Stimulated activated CD4-positive, alpha-beta T cell treated with anti-CD3 and anti-CD28 coated beads, Interleukin-4, amount 100 ng/mL, for 4 hours (primary cell): ENCODE measurements around the gene TNK1.
A peak's percentile ranks its signal among the peaks of the same experiment; 100 is the strongest.

Experiments used
- DNase-seq, 2 experiments: peaks; one replicate each; pipeline ENCODE4 v3.0.0-alpha.2; 2020

Gene TNK1

DNA sequence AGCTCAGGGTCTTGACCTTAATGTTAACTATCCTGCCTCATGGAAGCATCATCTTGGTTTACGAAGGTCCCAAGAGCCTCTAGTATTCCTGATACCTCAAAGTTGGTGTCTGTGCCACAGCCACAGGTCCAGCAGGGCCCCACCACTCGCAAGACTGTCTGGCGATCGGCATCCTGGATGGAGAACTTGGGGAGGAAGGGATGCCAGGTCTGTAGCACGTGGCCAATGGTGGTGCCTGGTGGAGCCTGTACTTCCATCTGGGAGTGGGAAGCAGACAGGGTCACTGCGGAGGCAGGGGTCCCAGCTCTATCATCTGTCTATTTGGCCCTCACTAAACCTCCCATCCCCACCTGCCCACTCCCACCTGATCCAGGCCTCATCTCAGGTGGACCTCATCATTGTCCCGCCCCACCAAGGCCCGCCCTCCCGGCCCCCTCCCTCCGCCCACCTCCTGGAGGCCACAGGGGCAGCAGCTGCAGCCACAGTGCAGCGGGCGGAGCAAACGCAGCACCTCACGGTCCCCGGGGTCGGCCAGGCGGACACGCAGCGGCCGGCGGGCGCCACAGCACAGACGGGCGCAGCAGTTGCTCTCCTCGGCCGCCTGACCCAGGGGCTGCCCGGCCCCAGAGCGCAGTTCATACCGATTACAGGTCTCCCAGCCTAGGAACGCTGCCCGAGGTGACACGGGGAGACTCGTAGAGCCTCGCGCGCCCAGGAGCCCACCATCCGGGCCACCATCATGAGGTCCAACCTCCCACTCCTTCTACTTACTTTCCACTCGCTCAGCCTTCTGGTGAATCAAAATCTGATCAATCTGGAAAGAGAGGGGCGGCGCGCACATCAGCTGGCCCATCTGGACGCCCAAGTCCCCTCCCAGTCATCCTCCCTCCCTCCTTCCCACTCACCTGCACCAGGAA is 12.1 kb downstream of the TNK1 start:
- no peak for DNase-seq

DNA sequence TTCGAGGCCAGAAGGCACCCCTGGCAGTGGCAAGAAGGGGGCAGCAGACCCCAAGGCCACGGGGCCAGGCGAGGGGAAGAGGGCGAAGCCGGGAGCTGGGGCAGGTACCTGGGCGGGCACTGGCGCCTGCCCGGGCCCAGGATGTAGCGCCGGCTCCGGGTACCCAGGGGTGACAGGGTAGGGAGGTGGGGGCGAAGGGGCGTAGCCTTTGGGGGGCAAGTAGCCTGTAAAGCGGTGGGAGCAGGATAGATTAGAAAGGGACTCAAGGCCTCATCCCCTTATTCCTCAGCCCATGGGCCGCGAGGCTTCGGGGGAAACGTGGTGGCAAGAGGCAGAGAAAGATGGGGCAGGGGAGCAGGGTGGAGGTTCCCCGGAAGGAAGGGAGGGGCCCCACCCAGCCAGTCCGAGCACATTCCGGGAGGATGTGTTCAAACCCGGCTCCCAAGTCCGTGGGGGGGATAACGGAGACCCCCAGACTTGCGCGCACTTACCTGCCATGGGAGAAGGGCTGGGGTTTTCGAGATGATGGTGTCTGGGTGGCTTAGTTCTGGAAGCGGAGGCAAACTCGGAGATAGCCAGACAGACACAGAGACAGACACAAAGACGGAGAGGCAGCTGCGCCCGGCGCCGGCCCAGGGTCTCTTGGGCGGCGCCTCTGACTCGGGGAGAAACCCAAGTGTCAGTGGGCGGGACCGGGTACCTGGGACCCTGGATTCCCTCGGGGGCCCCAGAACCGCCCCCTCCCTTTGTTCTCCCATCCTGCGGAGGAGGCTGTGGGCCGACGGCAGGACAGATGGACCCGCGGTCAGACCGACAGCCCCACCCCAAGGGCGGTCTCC is 12.9 kb downstream of the TNK1 start:
- peak; percentile 56 to 61 for DNase-seq

DNA sequence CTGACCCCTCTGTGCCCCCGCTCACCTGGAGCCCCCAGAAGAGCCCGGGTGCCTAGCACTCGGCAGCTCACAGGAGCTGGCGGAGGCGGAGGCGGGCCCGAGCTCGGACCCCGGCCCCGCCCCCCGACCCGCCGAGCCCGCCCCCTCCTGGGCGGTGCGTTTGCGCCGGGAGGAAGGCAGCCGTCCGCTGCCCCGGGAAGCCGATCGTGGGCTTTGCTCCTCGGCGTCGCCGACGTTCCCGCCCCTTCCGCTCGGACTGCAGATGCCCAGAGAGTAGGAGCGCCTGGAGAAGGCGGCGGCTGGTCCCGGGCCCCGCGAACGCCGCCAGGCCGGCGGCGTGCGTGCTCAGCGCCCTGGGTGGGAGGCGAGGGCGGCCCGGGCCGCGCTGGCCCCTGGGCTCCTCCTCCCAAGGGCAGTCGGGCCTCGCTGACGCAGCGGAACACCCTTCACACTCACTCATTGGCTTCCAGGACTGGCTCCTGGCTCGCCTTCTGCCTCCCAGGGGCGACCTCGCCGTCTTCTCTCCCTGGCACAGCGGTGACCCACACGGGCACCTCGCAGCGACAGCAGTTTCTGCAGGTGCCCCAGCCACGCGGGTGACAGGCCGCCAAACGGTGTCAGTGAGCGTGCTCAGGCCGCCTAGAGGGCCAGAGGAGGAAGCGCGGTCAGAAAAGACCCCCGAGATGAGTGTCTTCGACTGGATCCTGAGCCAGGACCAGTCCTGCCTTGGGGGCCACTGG is 13.7 kb downstream of the TNK1 start, which contains the start of gene PLSCR3:
Gene PLSCR3 (minus strand): TSS at position 74 of the 740 bp plus-strand sequence. CDS start 415 bp downstream, outside the sequence.
- DNase-seq, result peak; percentile 75 to 88

DNA sequence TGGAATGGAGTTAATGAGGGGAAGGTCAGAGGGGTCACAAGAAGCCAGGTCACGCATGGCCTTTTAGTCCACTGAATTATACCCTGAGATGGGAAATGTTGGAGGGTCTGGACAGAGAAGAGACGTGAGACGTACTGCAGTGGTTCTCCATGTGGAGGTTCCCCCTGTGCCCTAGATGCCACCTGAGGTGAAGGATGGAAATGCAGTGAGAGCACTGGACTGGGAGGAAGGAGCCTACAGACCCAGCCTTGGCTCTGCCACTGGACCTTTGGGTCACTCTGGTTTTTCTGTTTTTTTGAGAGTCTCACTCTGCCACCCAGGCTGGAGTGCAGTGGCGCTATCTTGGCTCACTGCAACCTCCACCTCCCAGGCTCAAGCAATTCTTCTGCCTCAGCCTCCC is 15.3 kb downstream of the TNK1 start:
- DNase-seq, result no peak

DNA sequence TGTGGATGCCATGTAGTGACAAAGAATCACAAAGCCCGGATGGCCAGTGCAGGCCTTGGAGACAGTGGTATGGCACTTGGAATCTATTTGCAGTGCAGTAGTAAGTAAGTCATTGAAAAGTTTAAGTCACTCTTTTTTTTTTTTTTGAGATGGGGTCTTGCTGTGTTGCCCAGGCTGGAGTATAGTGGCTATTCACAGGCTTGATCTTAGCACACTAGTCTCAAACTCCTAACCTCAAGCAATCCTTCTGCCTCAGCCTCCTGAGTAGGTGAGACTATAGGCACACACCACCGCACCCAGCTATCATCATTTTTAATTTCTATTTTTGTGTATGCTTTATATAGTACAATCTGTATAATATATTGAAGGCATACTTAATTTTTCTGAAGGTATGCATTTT is 17.7 kb downstream of the TNK1 start:
- no peak for DNase-seq

DNA sequence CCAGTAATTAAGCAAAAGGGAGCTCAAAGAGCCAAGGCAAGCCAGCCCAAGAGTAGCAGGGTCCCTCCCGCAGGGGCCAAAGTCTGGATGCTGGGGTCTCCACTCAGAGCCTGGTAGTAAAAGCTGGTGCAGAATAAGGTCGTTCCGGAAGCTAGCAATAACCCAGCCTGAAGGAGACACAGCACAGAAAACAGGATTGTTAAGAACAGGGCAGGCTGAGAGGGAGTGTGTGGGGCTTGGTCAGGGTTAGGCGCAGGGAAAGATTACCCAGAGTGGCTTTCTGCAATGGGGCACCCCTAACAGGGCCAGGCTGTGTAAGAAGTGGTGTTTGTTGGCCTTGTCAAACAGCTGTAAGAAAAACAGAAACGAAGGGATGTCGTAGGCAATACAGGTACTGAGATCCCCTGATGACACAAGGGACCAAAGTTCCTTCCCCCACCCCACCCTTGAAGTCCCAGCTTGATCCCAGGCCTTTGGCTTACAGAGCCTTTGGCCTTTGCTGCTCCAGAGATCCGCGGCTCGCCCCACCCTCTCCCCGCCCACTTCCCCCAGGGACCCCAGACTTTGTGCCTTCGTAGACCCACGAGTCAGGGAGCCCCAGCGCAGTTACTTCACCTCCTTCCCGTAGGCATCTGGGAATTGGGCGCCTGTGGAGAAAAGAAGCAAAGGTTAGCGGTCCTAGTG is 22.3 kb downstream of the TNK1 start:
- DNase-seq, result peak in 1 of 2 experiments; percentile 26

DNA sequence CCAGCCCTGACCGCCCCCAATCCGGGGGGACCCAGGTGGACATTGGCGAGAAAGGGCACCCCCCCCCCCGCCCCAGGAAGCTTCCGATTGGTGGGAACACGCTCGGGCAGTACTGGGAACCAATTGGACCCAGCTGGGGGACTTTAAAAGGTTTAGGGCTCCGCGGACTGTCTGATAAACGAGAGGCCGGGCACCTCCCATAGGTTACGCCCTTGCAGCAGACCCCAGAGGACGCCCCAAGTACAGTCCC is 22.8 kb downstream of the TNK1 start:
- no peak for DNase-seq

DNA sequence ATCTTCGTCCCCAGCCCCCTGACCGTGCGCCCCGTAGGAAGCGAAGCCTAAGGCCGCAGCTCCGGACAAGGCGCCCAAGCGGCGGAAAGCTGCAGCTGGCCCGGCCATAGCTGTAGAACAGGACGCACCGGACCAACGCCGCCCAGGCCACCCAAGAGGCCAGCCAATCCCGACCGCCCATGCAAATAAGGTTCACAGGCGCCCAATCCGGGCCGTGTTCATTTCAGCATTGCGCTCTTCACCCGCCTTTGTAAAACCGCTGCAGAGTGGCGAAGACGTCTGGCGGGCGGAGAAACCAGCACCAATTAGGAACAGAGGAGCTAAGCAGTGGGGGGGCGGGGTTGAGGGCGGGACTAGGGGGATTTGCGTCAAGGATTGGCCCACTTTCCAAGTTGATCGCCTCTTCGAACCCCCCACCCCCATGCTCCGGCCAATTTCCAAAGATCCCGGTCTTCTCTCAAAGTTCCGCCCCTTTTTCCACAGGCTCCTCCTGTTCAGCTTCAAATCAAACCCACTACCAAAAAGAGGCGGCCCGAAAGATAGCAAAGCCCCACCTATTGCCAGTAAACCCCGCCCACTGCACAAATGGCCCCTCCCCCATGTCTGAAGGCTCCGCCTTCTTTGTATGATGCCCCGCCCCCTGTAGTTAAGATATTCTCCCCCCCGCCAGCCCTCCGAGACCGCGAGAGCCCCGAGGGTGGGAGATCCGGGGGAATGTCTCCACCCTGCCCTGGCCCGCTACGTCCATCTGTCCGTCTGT is 23.3 kb downstream of the TNK1 start, which contains the start of gene TMEM256:
Gene TMEM256 (minus strand): TSS at position 121 of the 760 bp plus-strand sequence. CDS start 13 bp downstream, at position 108.
- DNase-seq, result peak; percentile 92 to 94

DNA sequence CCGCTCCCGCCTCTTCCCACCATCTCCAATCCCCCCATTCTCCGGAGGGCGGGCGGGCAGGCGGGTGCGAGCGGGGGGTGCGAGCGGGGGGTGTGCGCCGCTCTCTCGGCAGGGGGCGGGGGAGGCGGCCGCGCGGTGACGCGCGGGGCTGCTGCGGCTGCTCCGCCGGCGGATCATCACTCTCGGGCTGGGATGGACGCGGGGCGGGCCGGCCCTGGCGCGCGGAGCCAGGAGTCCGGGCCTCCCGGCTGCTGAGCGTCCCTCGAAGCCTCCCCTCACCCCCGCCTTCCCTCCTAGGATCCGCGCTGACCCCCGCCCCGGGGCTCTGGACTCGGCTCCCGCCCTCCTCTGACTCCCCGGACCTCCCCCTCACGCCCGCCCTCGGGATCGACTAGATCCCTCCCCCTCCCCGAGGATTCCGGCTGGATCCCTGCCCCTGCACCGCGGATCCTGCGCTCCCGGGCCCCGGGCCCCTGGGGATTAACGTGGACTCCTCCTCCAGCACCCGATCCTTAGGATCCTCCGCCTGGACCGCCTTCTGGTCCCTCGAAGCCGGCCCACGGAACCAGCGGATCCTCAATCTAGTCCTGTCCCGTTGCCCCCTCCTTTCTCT is 24.0 kb downstream of the TNK1 start:
- DNase-seq, result peak; percentile 65 to 68

DNA sequence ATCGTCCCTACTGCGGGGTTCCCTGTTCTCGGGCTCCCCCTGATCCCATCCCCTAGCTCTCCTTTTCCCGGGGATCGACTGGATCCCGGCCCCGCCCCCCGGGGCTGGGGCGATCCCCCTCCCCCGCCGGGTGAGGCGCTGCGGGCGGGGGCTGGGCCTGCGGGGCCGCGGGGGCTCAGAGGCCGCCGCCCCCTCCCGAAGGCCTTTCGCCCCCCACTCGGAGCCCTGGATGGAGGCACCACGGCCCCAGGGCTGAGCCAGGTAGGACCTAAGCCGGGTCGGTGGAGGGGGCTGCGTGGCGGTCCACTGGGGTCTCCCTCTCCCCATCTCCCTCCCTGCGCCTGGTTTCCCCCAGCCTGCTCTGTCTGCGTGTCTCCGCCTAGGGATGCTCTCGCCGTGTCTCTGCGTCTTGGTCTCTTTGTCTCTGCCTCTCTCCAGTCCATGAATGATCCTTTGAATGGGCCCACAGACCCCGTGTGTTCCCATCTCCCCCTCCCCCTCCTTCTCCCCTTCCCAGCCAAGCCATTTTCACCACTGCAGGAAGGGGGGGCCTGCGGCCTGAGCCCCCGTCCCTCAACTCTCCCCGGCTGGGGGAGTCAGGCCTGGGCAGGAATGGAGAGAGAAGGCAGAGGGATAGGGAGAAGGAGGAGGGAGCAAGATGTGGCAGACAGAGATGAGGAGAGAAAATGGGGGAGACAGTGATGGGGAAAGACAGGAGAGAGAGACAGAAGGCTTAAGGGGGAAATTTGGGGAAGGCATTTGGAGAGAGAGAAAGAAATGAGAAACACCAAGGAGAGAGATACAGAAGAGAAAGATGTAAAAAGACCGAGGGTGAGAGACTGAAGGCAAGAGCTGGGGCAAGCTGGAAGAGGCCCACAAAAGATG is 24.7 kb downstream of the TNK1 start:
- no peak for DNase-seq

DNA sequence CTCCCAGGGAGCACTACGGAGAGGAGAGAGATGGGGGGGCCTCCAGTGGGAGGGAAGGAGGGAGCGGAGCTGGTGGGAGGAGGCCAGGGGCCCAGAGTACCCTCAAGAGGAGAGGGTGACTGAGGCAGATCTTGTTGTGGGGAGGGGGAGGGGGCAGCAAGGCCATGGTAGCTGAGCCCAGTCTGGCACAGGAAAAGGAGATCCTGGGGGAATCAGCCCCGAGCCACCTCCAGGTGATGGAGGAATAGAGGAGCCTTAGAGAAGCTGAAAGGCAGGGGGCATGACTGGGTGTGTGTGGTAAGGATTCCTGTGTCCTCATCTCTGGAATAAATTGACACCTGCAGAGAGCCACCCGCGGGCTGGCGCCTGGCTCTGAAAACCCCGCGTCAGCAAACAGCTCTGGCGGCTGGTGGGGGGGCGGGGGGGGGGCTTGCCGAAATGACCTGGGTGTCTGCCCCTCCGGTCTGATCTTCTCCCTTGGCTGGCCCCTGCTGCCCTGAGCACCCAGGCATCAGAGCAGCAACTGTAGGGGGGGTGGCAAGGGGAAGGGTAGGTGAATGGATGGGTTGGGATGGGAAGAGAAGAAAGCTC is 25.4 kb downstream of the TNK1 start:
- DNase-seq, result no peak

DNA sequence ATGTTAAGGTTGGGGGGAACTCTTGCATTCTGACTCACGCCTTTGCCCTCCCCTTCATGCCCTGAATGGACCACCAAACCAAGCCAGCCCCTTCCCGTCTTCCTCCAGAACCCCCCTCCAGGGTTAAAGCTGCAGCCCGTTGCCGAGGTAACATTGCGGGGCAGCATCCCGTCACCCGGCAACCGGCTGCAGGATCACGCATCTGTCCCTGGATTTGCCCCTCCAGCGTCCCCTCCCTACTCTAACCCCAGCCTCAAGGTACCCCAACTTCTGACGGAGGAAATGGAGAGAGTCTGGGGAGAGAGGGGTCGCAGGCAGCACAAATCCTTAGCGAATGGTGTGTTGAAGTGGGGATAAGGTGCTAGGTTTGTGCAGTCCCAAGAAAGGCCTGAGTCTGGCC is 26.2 kb downstream of the TNK1 start:
- DNase-seq, result no peak

DNA sequence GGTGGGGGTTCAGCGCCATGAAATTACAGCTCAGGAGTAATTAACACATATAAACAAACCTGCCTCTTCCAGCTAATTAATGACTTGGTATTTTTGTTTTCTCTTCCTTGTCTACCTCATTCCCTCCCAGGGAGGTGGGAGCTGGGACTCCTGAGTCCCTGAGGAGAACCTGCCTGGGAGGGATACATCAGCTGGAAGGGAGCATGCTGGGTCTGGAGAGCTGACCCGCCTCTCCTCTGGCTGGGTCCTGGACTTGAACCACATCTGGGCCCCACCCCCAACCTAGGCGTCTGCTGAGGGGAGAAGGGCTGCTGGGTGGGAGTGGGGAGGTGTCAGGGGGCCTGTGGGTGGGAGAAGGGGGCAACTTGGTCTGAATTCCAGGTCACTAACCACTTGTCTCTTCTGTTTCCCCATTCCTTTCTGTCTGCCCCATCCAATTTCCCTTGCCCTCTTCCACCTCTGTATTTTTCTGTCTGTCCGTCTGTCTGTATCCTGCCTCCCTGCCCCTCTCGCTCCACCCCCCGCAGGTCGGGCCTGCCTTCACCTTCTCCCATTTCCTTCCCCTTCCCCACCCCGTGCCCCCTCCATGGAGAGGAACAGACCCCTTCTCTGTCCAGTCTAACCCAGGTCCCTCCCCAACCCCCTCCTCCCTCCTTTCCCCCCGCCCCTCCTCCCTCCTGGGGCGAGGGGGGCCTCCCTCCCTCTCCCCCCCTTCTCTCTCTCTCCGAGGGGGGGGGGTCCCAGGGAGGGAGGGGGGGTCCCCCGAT is 26.8 kb downstream of the TNK1 start, which contains the start of gene NLGN2:
Gene NLGN2 (plus strand): TSS at position 361 of the 767 bp plus-strand sequence. CDS start 411 bp downstream, outside the sequence.
- no peak for DNase-seq

DNA sequence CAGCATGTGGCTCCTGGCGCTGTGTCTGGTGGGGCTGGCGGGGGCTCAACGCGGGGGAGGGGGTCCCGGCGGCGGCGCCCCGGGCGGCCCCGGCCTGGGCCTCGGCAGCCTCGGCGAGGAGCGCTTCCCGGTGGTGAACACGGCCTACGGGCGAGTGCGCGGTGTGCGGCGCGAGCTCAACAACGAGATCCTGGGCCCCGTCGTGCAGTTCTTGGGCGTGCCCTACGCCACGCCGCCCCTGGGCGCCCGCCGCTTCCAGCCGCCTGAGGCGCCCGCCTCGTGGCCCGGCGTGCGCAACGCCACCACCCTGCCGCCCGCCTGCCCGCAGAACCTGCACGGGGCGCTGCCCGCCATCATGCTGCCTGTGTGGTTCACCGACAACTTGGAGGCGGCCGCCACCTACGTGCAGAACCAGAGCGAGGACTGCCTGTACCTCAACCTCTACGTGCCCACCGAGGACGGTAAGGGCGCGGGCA is 27.4 kb downstream of the TNK1 start:
- DNase-seq, result no peak

DNA sequence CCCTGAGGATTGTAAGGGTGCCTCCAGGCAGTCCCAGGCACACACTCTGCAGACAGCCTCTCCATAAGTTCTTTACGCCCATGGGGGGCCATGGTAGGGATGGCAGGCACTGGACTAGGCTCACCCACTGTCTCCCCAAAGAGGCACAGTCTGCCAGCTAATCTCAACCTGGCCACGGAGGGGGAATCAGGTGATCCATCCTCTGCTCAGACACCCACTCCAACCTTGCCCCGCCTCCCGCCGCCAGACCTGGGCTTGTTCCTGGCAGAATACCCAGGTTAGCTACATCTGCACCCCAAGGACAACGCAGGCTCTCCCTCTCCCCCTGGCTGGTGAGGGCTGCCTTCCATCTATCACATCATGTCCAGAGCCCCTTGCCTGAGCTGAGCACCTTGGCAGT is 28.0 kb downstream of the TNK1 start:
- no peak for DNase-seq

DNA sequence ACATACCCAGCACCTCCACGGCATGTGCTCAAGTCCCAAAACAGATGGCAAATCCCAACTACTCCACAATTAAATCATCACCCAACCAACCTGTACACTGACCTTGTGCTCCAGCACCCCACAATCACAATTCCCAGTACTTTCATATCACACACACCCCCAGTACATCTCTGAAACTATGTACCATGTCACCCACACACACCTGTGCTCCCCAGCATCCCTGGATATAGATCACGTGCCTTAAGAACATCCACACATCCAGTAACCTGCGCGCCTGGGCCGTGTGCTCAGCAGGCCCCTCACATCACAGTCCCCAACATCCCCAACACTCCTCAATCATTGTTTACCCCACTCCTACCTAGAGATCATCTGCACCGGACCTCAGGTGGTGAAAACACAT is 28.8 kb downstream of the TNK1 start:
- no peak for DNase-seq

DNA sequence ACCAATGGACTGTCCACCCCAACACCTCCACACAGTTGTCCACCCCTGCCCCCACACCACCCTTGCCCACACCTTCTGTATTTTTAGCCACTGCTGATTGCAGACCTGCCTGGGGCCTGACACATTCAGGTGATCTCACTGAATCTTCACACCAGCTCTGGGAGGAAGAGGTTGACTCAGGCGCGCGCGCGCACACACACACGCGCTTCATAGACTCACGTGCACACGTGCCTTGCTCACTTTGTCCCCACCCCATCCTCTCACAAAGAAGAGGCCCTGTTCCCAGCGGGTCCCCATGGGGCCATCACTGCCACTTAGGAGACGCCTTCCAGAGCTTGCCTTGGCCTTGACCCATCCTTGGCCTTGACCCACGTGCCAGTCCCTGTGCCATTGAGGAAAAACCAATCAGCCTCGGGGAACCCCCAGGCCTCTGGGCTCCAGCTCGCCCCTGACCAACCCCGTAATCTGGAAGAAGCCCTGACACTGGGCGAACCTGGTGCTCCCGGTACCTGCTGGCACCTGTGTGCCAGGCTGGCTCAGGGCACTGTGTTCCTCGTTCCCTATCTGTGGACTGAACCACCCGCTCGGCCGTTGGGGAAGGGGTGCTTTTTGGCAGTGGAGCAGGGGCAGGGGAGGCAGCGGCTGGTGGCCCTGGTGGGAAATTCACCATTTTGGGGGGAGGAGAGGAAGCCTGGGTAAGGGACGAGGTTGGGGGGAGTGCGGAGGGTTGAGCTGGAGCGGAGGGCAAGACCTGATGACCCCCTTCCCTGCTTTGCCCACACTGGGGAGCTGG is 29.9 kb downstream of the TNK1 start:
- DNase-seq, result no peak

DNA sequence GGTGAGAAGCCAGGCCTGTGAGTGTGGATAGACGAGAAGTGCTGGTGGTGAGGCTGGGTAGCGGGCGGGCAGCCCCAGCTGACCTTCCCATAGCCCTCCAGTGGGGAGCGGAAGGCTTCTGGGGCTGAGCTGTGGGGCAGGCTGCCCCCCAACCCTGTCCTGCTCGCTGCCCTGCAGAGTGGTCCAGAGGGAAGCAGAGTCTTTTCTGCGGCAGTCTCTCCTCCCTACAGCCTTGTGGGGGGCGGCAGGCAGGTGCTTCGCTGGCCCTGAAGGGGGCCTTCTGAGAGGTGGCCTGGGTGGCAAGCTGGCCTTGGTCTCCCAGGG is 30.5 kb downstream of the TNK1 start:
- no peak for DNase-seq
